T-helper 17 cell (primary cell): ENCODE measurements around the gene OR8A1. TPM values are rescaled to one million over a fixed set of nuclear protein-coding genes. Genes with fewer than 3 reads are reported as not detected.
A peak's percentile ranks its signal among the peaks of the same experiment; 100 is the strongest.
"Not testable (repeated sequence)": the region's sequence is repeated elsewhere in the genome, so short reads cannot be mapped to it uniquely, and the experiment has no call there.

Experiments
- ATAC-seq: fragments of 150-1000 bp; cut with Tn5 transposase; 2 replicates; pipeline ENCODE4 v1.10.0; 2021; ENCODE audit warnings: mild to moderate bottlenecking, moderate library complexity
- DNase-seq, 3 donors: peaks; one replicate each; pipeline versions ENCODE4 v3.0.0 to v3.0.0-alpha.2; 2020 to 2021
- H3K9me3 ChIP-seq: one replicate; pipeline ENCODE4 v1.7.0; 2013; ENCODE audit warnings: low read length, mild to moderate bottlenecking; ENCODE audit not compliant: control insufficient read depth, poor library complexity, severe bottlenecking
- H3K27ac Mint-ChIP-seq: one replicate; pipeline ENCODE4 v1.8.0; 2022; ENCODE audit warnings: mild to moderate bottlenecking, moderate library complexity, mixed read lengths
- H3K27me3 Mint-ChIP-seq: one replicate; pipeline ENCODE4 v1.8.0; 2022; ENCODE audit warnings: mixed read lengths
- H3K36me3 Mint-ChIP-seq: one replicate; pipeline ENCODE4 v1.8.0; 2022; ENCODE audit warnings: low read depth, mixed read lengths
- H3K4me1 Mint-ChIP-seq: one replicate; pipeline ENCODE4 v1.8.0; 2022; ENCODE audit warnings: mild to moderate bottlenecking, mixed read lengths
- H3K4me3 Mint-ChIP-seq: one replicate; pipeline ENCODE4 v1.8.0; 2022; ENCODE audit warnings: mild to moderate bottlenecking, moderate library complexity, mixed read lengths
- total RNA-seq, 4 donors: library from RNA in 2 of 4; stranded (reverse) in 2 of 4; gene quantifications; one replicate each; pipeline ENCODE4 v1.2.3 and lab custom pipeline; 2022 to 2026

OR8A1 gene
- total RNA-seq, 2 donors from 2014 or later: not detected

GRCh38 chr11:124602723-124603122 is 32.9 kb downstream of the OR8A1 start:
- H3K4me1 Mint-ChIP-seq, ATAC-seq: not testable (repeated sequence)

GRCh38 chr11:124605719-124606118 is 35.9 kb downstream of the OR8A1 start:
- ATAC-seq: no peak

More at GRCh38 chr11:124602723-124603122, 32.9 kb downstream of the OR8A1 start:
- not testable (repeated sequence) for H3K9me3 ChIP-seq, H3K36me3 Mint-ChIP-seq, DNase-seq, H3K4me3 Mint-ChIP-seq, H3K27ac Mint-ChIP-seq
- H3K27me3 Mint-ChIP-seq: peaks cover 42% of the 10 kb centered on the region

GRCh38 chr11:124608147-124608546 is 38.4 kb downstream of the OR8A1 start:
- Mint-ChIP-seq H3K36me3 (peaks cover 2% of the 10 kb centered on the region), H3K27ac (no peak overlapping the region), H3K4me1 (peaks cover 4% of the 10 kb centered on the region), H3K4me3 (no peak overlapping the region), H3K27me3 (peaks cover 7% of the 10 kb centered on the region)
- H3K9me3 ChIP-seq: no peaks in the 10 kb centered on the region
- ATAC-seq: no peak
- DNase-seq: no peak

More at GRCh38 chr11:124605719-124606118, 35.9 kb downstream of the OR8A1 start:
- DNase-seq: no peak
- no peak overlapping the region for H3K4me3 Mint-ChIP-seq
- peaks cover 2% of the 10 kb centered on the region for H3K36me3 Mint-ChIP-seq
- no peaks in the 10 kb centered on the region for H3K9me3 ChIP-seq
- no peak overlapping the region for H3K27ac Mint-ChIP-seq
- peaks cover 29% of the 10 kb centered on the region for H3K27me3 Mint-ChIP-seq
- peaks cover under 1% of the 10 kb centered on the region for H3K4me1 Mint-ChIP-seq

GRCh38 chr11:124610295-124610694 is 40.5 kb downstream of the OR8A1 start:
- ATAC-seq (no peak), DNase-seq (no peak)
- H3K9me3 ChIP-seq: no peaks in the 10 kb centered on the region
- Mint-ChIP-seq H3K36me3 (peaks cover 2% of the 10 kb centered on the region), H3K4me3 (no peak overlapping the region), H3K27me3 (peaks cover 13% of the 10 kb centered on the region), H3K27ac (peak overlapping the region; percentile 4), H3K4me1 (peaks cover 4% of the 10 kb centered on the region)

- H3K36me3 Mint-ChIP-seq: peaks cover 2% of the 10 kb centered on the region
- H3K4me3 Mint-ChIP-seq: no peak within 1 kb of the TSS
- peaks cover 4% of the 10 kb centered on the region for H3K4me1 Mint-ChIP-seq
- ATAC-seq (no peak), DNase-seq (no peak)
- no peaks in the 10 kb centered on the region for H3K9me3 ChIP-seq
- peak within 1 kb of the TSS; percentile 4 for H3K27ac Mint-ChIP-seq
- H3K27me3 Mint-ChIP-seq: peaks cover 16% of the 10 kb centered on the region
Measured at GRCh38 chr11:124611064-124611463, 41.3 kb downstream of the OR8A1 start, which contains the start of gene PANX3. PANX3 (plus strand) TSS chr11:124611428; CDS start chr11:124611557, 129 bp downstream.

GRCh38 chr11:124612045-124612444 is 42.2 kb downstream of the OR8A1 start:
- no peaks in the 10 kb centered on the region for H3K9me3 ChIP-seq
- Mint-ChIP-seq H3K27me3 (peaks cover 18% of the 10 kb centered on the region), H3K4me1 (peaks cover 4% of the 10 kb centered on the region), H3K4me3 (no peak overlapping the region), H3K27ac (no peak overlapping the region), H3K36me3 (peaks cover 2% of the 10 kb centered on the region)
- no peak for DNase-seq
- ATAC-seq: peak; percentile 46

GRCh38 chr11:124612567-124613246 is 42.9 kb downstream of the OR8A1 start:
- H3K27ac Mint-ChIP-seq: no peak overlapping the region
- H3K27me3 Mint-ChIP-seq: peaks cover 25% of the 10 kb centered on the region
- H3K4me3 Mint-ChIP-seq: no peak overlapping the region
- no peaks in the 10 kb centered on the region for H3K9me3 ChIP-seq
- H3K36me3 Mint-ChIP-seq: peaks cover 2% of the 10 kb centered on the region
- H3K4me1 Mint-ChIP-seq: peaks cover 5% of the 10 kb centered on the region
- DNase-seq: no peak
- ATAC-seq: no peak

- Mint-ChIP-seq H3K36me3 (peaks cover 2% of the 10 kb centered on the region), H3K27me3 (peaks cover 40% of the 10 kb centered on the region), H3K4me1 (peaks cover 11% of the 10 kb centered on the region), H3K27ac (no peak overlapping the region), H3K4me3 (no peak overlapping the region)
- H3K9me3 ChIP-seq: no peaks in the 10 kb centered on the region
- ATAC-seq: no peak
- no peak for DNase-seq
Measured at GRCh38 chr11:124618863-124619262, 49.1 kb downstream of the OR8A1 start.

Other genes starting within 250 kb of the OR8A1 start
- gene OR8D2, start 249.8 kb upstream of the OR8A1 start, total RNA-seq: not detected
- gene OR8B2, start 185.5 kb upstream of the OR8A1 start, total RNA-seq: not detected
- not detected for gene OR8B3, start 171.0 kb upstream of the OR8A1 start, total RNA-seq
- gene OR8B4, start 145.1 kb upstream of the OR8A1 start, total RNA-seq: not detected
- gene OR8B8, start 124.3 kb upstream of the OR8A1 start, total RNA-seq: not detected
- not detected for gene OR8B12, start 26.3 kb upstream of the OR8A1 start, total RNA-seq
- gene PANX3, start 41.4 kb downstream of the OR8A1 start, total RNA-seq: not detected
- gene TBRG1, start 52.9 kb downstream of the OR8A1 start, total RNA-seq: 10 to 100 TPM; 55.5 to 61.4 TPM
- 10 to 100 TPM in 1 of 2 donors, 1 to 10 TPM in 1; 6.8 to 15.0 TPM for gene SIAE, start 103.7 kb downstream of the OR8A1 start, total RNA-seq
- 1 to 10 TPM in 1 of 2 donors, under 1 TPM in 1; 0.67 to 1.1 TPM for gene SPA17, start 103.9 kb downstream of the OR8A1 start, total RNA-seq
- gene NRGN, start 169.9 kb downstream of the OR8A1 start, total RNA-seq: 100 to 1,000 TPM in 1 of 2 donors, 10 to 100 TPM in 1; 20.8 to 614 TPM
- under 1 TPM; 0.32 to 0.57 TPM for gene VSIG2, start 182.3 kb downstream of the OR8A1 start, total RNA-seq
- 10 to 100 TPM in 1 of 2 donors, 1 to 10 TPM in 1; 3.5 to 30.5 TPM for gene ESAM, start 192.3 kb downstream of the OR8A1 start, total RNA-seq
- gene MSANTD2, start 230.4 kb downstream of the OR8A1 start, total RNA-seq: 10 to 100 TPM; 10.1 to 11.3 TPM